Body of pancreas (tissue), 4 donors: ENCODE measurements around the gene HERPUD2. TPM values are rescaled to one million over a fixed set of nuclear protein-coding genes. Genes with fewer than 3 reads are reported as not detected.

Experiments
- ATAC-seq: fragments of 150-250 bp; one replicate; pipeline ENCODE4 v1.9.1; 2016
- DNase-seq, 4 donors: peaks; one replicate each; pipeline ENCODE4 v3.0.0-alpha.2; 2019
- H3K27ac ChIP-seq, 4 donors: fragments of 200-600 bp; sonication (generic); 1 replicate in 3 of 4; 2 replicates in 1 of 4; pipeline versions ENCODE4 v1.5.1 to v1.6.1; 2016 to 2019; ENCODE audit warnings: mild to moderate bottlenecking in 1 of 4, mixed read lengths in 1 of 4, moderate library complexity in 1 of 4
- H3K27me3 ChIP-seq, 2 donors: fragments of 200-600 bp; sonication (generic); one replicate each; pipeline ENCODE4 v1.6.0; 2016; ENCODE audit warnings: mild to moderate bottlenecking in 1 of 2
- H3K36me3 ChIP-seq, 2 donors: fragments of 200-600 bp; sonication (generic); replicated peaks in 1 of 2; 2 replicates each; pipeline ENCODE4 v1.5.1; 2016; ENCODE audit warnings: low read depth in 2 of 2; ENCODE audit not compliant: insufficient read depth in 1 of 2
- H3K4me1 ChIP-seq: fragments of 200-600 bp; sonication (generic); one replicate; pipeline ENCODE4 v1.6.0; 2016
- H3K4me3 ChIP-seq, 2 donors: fragments of 200-600 bp; sonication (generic); 1 replicate in 1 of 2; 2 replicates in 1 of 2; pipeline ENCODE4 v1.5.1; 2016 to 2019
- H3K9me3 ChIP-seq, 3 donors: fragments of 200-600 bp; sonication (generic); 1 replicate in 2 of 3; 2 replicates in 1 of 3; pipeline ENCODE4 v1.5.1; 2016
- POLR2A ChIP-seq, 3 donors: fragments of 450-650 bp; IDR thresholded peaks; one replicate each; pipeline ENCODE4 v1.6.1; 2016; ENCODE audit warnings: antibody characterized with exemption in 3 of 3, mild to moderate bottlenecking in 2 of 3
- WGBS, 2 donors: methylation state at CpG; one replicate each; pipeline ENCODE4 v1.1.5; 2017; 5-methylcytosine and 5-hydroxymethylcytosine counted together
- intact Hi-C: fragments of 100-400 bp; cut with DNase I; formaldehyde crosslinking; loops from one replicate; pipeline ENCODE4 v1.15.1; 2023
- total RNA-seq, 2 donors: library from RNA; depleted of rRNA; stranded (reverse); fragments of >200 nt; gene quantifications; one replicate each; pipeline ENCODE4 v1.1.0, GENCODE V29; 2016
- TF ChIP-seq, protein P1 (sequence below), 7 experiments: fragments of 450-650 bp in 4 of 7; fragments of 200-600 bp in 3 of 7; sonication (generic) in 3 of 7; IDR thresholded peaks; one replicate each; pipeline ENCODE4 v1.5.1; 2016 to 2019; ENCODE audit warnings: antibody characterized with exemption in 7 of 7

The HERPUD2 gene
- total RNA-seq, 2 donors from 2014 or later, result 19.4 to 21.5 TPM

DNA sequence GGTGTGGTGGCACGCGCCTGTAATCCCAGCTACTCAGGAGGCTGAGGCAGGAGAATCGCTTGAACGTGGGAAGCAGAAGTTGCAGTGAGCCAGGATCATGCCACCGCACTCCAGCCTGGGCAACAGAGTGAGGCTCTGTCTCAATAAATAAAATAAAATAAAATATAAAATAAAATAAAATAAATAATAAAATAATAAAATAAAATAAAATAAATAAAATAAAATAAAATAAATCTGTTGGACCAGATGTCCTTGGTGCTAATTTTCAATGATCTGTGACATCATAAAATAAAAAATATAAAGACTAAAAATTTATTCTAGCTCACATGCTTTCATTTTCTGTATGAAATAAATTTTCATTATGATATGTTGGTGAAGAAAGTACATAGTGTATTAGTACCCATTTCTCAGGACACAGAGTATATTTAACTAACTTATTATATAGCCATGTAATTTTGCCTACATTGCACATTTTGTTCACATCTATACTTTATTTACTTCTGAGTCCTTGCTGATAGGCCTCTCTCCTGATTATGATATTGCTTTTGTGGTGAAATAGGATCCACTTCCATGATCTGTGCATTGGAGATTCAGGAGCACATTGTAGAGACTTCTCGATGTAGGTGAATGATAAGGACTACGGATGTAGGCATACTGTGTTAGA, 17.8 kb upstream of the HERPUD2 start:
- no peaks in the 10 kb centered on the region for H3K36me3 ChIP-seq
- 89 to 94% methylated on average over 7 of the region's 7 CpGs for WGBS, 2 donors
- H3K4me3 ChIP-seq, result no peak overlapping the region
- TF ChIP-seq POLR2A (IDR thresholded peaks at IDR 0.05), result no peak
- TF ChIP-seq, protein P1, sequence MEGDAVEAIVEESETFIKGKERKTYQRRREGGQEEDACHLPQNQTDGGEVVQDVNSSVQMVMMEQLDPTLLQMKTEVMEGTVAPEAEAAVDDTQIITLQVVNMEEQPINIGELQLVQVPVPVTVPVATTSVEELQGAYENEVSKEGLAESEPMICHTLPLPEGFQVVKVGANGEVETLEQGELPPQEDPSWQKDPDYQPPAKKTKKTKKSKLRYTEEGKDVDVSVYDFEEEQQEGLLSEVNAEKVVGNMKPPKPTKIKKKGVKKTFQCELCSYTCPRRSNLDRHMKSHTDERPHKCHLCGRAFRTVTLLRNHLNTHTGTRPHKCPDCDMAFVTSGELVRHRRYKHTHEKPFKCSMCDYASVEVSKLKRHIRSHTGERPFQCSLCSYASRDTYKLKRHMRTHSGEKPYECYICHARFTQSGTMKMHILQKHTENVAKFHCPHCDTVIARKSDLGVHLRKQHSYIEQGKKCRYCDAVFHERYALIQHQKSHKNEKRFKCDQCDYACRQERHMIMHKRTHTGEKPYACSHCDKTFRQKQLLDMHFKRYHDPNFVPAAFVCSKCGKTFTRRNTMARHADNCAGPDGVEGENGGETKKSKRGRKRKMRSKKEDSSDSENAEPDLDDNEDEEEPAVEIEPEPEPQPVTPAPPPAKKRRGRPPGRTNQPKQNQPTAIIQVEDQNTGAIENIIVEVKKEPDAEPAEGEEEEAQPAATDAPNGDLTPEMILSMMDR (IDR thresholded peaks at IDR 0.05), result no peak
- H3K9me3 ChIP-seq, result no peaks in the 10 kb centered on the region
- H3K4me1 ChIP-seq, result peaks cover 18% of the 10 kb centered on the region
- H3K27me3 ChIP-seq, result no peaks in the 10 kb centered on the region
- DNase-seq, result no peak
- intact Hi-C loops, result no loop called here
- H3K27ac ChIP-seq, result no peak overlapping the region
- ATAC-seq, result no peak

DNA sequence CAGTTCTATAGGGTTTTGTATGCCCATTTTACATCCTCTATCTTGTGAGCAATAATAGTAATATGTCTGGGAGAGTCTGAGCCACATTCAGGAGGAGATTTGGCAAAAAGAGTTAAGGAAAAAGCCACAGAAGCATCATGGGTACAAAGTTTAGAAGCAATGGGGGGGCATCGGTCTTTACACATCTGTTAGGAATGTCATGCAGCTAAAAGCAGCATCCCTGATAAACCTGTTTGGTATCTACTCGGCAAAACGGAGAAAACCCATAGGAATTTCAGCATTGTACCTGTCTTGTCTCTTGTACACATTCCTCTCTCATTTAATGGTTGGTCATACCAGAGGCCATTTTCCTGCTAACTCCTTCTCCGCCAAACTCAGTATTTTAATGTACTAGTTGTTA, 12.5 kb upstream of the HERPUD2 start:
- Histone ChIP-seq H3K4me1 (no peaks in the 10 kb centered on the region), H3K36me3 (no peaks in the 10 kb centered on the region), H3K27me3 (no peaks in the 10 kb centered on the region), H3K4me3 (no peak overlapping the region), H3K9me3 (no peaks in the 10 kb centered on the region), H3K27ac (no peak overlapping the region)
- ATAC-seq, result no peak
- DNase-seq, result no peak
- intact Hi-C loops, result loop anchor here (10.0 kb wide), 1 partner anchor 197 kb away; no protein-coding TSS in a partner anchor
- WGBS, 2 donors, result 46 to 47% methylated on average over 4 of the region's 4 CpGs
- TF ChIP-seq POLR2A (IDR thresholded peaks at IDR 0.05), result no peak
- TF ChIP-seq, protein P1 (IDR thresholded peaks at IDR 0.05), result no peak

DNA sequence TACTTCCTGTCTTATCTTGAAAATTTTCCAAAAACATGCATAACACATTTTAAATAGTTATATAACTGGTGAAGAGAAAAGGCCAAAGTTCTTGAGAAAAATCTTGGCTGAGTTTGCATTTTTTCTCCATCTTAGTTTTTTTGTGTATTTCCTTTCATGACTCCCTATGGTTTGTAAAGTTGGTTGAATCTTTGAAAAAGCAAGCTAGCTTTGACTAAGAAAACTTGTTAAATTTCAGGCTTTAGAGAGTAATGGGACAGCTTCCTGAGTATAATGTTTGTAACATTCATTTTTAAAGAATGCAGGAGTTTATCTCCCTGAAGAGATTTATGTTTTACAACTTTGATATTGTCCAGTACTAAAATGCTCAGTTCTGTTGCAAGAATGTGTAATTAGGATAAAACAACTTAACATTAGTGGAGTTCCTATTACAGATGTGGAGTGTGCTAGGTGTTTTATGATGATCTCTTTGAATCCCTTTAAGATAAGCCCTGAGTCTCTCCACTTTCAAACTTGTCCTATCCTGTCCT, 11.1 kb upstream of the HERPUD2 start:
- Histone ChIP-seq H3K27me3 (no peaks in the 10 kb centered on the region), H3K27ac (no peak overlapping the region), H3K4me1 (no peaks in the 10 kb centered on the region), H3K9me3 (no peaks in the 10 kb centered on the region), H3K36me3 (no peaks in the 10 kb centered on the region), H3K4me3 (no peak overlapping the region)
- DNase-seq (no peak), ATAC-seq (no peak)
- TF ChIP-seq, protein P1 (IDR thresholded peaks at IDR 0.05), result no peak
- no peak for TF ChIP-seq POLR2A (IDR thresholded peaks at IDR 0.05)
- intact Hi-C loops, result loop anchor here (10.0 kb wide), 1 partner anchor 199 kb away; no protein-coding TSS in a partner anchor

DNA sequence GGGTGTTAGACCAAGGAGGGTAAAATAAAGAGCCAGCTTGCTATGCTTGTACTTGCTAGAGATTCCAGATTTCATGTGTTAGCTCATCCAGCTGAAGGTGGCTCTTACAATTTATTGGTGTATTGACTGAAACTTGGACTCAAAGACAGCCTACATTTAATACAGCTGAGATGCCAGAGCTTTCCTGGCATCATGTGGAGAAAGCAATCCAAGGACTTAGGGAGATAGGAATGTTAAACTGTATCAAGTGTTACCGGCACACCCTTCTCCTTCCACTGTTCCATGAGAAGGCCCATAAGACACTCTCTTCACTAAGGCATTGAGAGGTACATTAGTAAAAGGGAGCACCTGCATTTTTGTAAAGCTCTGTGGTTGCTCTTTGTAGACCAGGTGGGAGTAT, 9.3 kb upstream of the HERPUD2 start:
- H3K27me3 ChIP-seq, result no peaks in the 10 kb centered on the region
- TF ChIP-seq, protein P1 (IDR thresholded peaks at IDR 0.05), result no peak
- no peak for TF ChIP-seq POLR2A (IDR thresholded peaks at IDR 0.05)
- DNase-seq, result no peak
- H3K36me3 ChIP-seq, result no peaks in the 10 kb centered on the region
- WGBS, 2 donors, result 92 to 93% methylated on average over 1 of the region's 1 CpG
- H3K4me1 ChIP-seq, result no peaks in the 10 kb centered on the region
- H3K4me3 ChIP-seq, result no peak overlapping the region
- no peak for ATAC-seq
- intact Hi-C loops, result loop anchor here (10.0 kb wide), 1 partner anchor 201 kb away; no protein-coding TSS in a partner anchor
- H3K9me3 ChIP-seq, result no peaks in the 10 kb centered on the region
- H3K27ac ChIP-seq, result no peak overlapping the region

DNA sequence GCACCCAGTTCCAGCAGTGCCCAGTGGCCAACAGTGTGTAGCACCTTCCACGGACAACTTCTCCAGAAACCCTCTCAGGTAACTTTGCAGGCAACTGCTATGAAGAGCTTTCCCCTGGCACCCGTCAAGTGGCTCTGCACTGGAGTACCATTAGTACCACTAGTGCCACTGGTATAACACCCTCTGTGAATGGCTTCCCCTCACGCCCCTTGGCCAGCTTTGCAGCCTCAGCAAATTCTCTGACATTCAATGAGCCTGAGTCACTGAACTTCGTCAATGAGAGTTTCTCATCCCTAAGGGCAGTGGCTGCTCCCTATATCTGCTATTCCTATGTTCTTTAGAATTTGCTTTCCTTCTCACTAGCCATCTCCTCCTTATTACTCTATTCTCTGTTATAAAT, 7.6 kb upstream of the HERPUD2 start:
- no peak for ATAC-seq
- TF ChIP-seq, protein P1 (IDR thresholded peaks at IDR 0.05), result no peak
- no peak overlapping the region for H3K4me3 ChIP-seq
- H3K36me3 ChIP-seq, result no peaks in the 10 kb centered on the region
- H3K27ac ChIP-seq, result no peak overlapping the region
- no peaks in the 10 kb centered on the region for H3K27me3 ChIP-seq
- no peak for DNase-seq
- intact Hi-C loops, result loop anchor here (10.0 kb wide), 1 partner anchor 202 kb away; no protein-coding TSS in a partner anchor
- no peaks in the 10 kb centered on the region for H3K4me1 ChIP-seq
- no peaks in the 10 kb centered on the region for H3K9me3 ChIP-seq
- 88 to 97% methylated on average over 4 of the region's 4 CpGs for WGBS, 2 donors
